HG02588 (cell line): ENCODE measurements around the gene IGF1.
"Not testable (repeated sequence)": the region's sequence is repeated elsewhere in the genome, so short reads cannot be mapped to it uniquely, and the experiment has no call there.

Experiments
- ATAC-seq: cut with Tn5 transposase; IDR thresholded peaks from one replicate; pipeline ENCODE4 v1.9.1; 2021; ENCODE audit warnings: mild to moderate bottlenecking, moderate library complexity; ENCODE audit not compliant: unreplicated experiment

The IGF1 gene

GRCh38 chr12:102396276-102396675 lies 84.1 kb downstream of the IGF1 start:
- no peak for ATAC-seq

GRCh38 chr12:102394200-102394599 lies 86.2 kb downstream of the IGF1 start:
- ATAC-seq: no peak

GRCh38 chr12:102390068-102390467 lies 90.3 kb downstream of the IGF1 start:
- ATAC-seq: no peak

- ATAC-seq: no peak
These were observed 91.9 kb downstream of the IGF1 start for GRCh38 chr12:102388469-102388868.

GRCh38 chr12:102385343-102385742 lies 95.0 kb downstream of the IGF1 start:
- no peak for ATAC-seq

GRCh38 chr12:102379346-102380162 lies 100.8 kb downstream of the IGF1 start:
- ATAC-seq: no peak

- ATAC-seq: no peak
These were observed 103.6 kb downstream of the IGF1 start for GRCh38 chr12:102376781-102377180.

- ATAC-seq: no peak
These were observed 104.1 kb downstream of the IGF1 start for GRCh38 chr12:102376181-102376747.

GRCh38 chr12:102374190-102374589 lies 106.2 kb downstream of the IGF1 start:
- ATAC-seq: no peak

GRCh38 chr12:102372087-102372486 lies 108.3 kb downstream of the IGF1 start:
- ATAC-seq: no peak

- no peak for ATAC-seq
These were observed 109.2 kb downstream of the IGF1 start for GRCh38 chr12:102371165-102371564.

GRCh38 chr12:102369876-102370275 lies 110.5 kb downstream of the IGF1 start:
- ATAC-seq: no peak

GRCh38 chr12:102365365-102365764 lies 115.0 kb downstream of the IGF1 start:
- no peak for ATAC-seq

GRCh38 chr12:102364709-102365108 lies 115.7 kb downstream of the IGF1 start:
- ATAC-seq: no peak

GRCh38 chr12:102356690-102357089 lies 123.7 kb downstream of the IGF1 start:
- no peak for ATAC-seq

GRCh38 chr12:102354281-102354680 lies 126.1 kb downstream of the IGF1 start:
- not testable (repeated sequence) for ATAC-seq

GRCh38 chr12:102351322-102351721 lies 129.0 kb downstream of the IGF1 start:
- ATAC-seq: no peak

GRCh38 chr12:102350070-102350469 lies 130.3 kb downstream of the IGF1 start:
- no peak for ATAC-seq

GRCh38 chr12:102349079-102349478 lies 131.3 kb downstream of the IGF1 start:
- no peak for ATAC-seq

- ATAC-seq: no peak
These were observed 132.6 kb downstream of the IGF1 start for GRCh38 chr12:102347811-102348210.
